Measurements from ENCODE around the gene ABAT. TPM values are rescaled to one million over a fixed set of nuclear protein-coding genes. Genes with fewer than 3 reads are reported as not detected.

The ABAT gene
- total RNA-seq, result 1.9 and 3.4 TPM in 2 replicates

GRCh38 chr16:8674413-8675022 lies at the start of gene ABAT:
ABAT (plus strand) TSS chr16:8674617; CDS start chr16:8735740, 61,123 bp downstream.

GRCh38 chr16:8797364-8798173 lies 123.2 kb downstream of the ABAT start, which contains the start of the genes PMM2 and TMEM186:
PMM2 (plus strand) TSS chr16:8797839; CDS start chr16:8797883, 44 bp downstream.
TMEM186 (minus strand) TSS chr16:8797639; CDS start chr16:8797614, 25 bp downstream.

Other genes with a start within 250 kb of the ABAT start
- gene TMEM114, start 84.1 kb upstream of the ABAT start, total RNA-seq, result not detected in 2 replicates
- 26.3 and 26.5 TPM in 2 replicates for gene METTL22, start 52.9 kb upstream of the ABAT start, total RNA-seq
- 5.6 and 10.7 TPM in 2 replicates for gene TMEM186, start 123.0 kb downstream of the ABAT start, total RNA-seq
- 22.3 and 24.2 TPM in 2 replicates for gene PMM2, start 123.2 kb downstream of the ABAT start, total RNA-seq
- 121 and 124 TPM in 2 replicates for gene CARHSP1, start 194.4 kb downstream of the ABAT start, total RNA-seq
- not detected in 2 replicates for gene LITAFD, start 207.7 kb downstream of the ABAT start, total RNA-seq